G401 (cell line): ENCODE data around the gene ZNF273. TPM values are rescaled to one million over a fixed set of nuclear protein-coding genes. Genes with fewer than 3 reads are reported as not detected.
"Not testable (repeated sequence)": the region's sequence is repeated elsewhere in the genome, so short reads cannot be mapped to it uniquely, and the experiment has no call there.

ENCODE experiments used
- DNase-seq: peaks from one replicate; pipeline ENCODE4 v3.0.0-alpha.2; 2015; ENCODE audit warnings: low spot score
- in situ Hi-C: cut with HindIII; loops from 2 replicates; pipeline ENCODE4 v1.10.0; 2016; ENCODE audit warnings: low sequenced_read_pairs, mixed read lengths
- total RNA-seq: library from RNA; depleted of rRNA; stranded (reverse); fragments of >200 nt; shearing (Covaris generic); gene quantifications from 2 replicates; pipeline ENCODE4 v1.2.3, GENCODE V29; 2014; rRNA removed

ZNF273 gene
- total RNA-seq, result 6.3 and 8.8 TPM in 2 replicates

GRCh38 chr7:64902806-64903721 lies at the start of gene ZNF273:
Gene ZNF273, plus strand, starts transcription at chr7:64903273. Its CDS starts 45 bp downstream, at chr7:64903318.
- in situ Hi-C loops, result no loop called here
- peak; percentile 95 for DNase-seq

- DNase-seq, result no peak
- in situ Hi-C loops, result no loop called here
Measured at GRCh38 chr7:64853679-64854078, 49.4 kb upstream of the ZNF273 start.

GRCh38 chr7:64854969-64855368 lies 48.1 kb upstream of the ZNF273 start:
- DNase-seq, result no peak
- in situ Hi-C loops, result no loop called here

- in situ Hi-C loops, result no loop called here
- DNase-seq, result no peak
Measured at GRCh38 chr7:64863021-64863420, 40.1 kb upstream of the ZNF273 start.

GRCh38 chr7:64863530-64863929 lies 39.5 kb upstream of the ZNF273 start:
- in situ Hi-C loops, DNase-seq: not testable (repeated sequence)

- DNase-seq, result no peak
- in situ Hi-C loops, result no loop called here
Measured at GRCh38 chr7:64863969-64864368, 39.1 kb upstream of the ZNF273 start.

- no peak for DNase-seq
- in situ Hi-C loops, result no loop called here
Measured at GRCh38 chr7:64867863-64868440, 35.1 kb upstream of the ZNF273 start.

- DNase-seq, result no peak
- in situ Hi-C loops, result no loop called here
Measured at GRCh38 chr7:64868499-64868898, 34.6 kb upstream of the ZNF273 start.

GRCh38 chr7:64869121-64869725 lies 33.9 kb upstream of the ZNF273 start:
- in situ Hi-C loops, result no loop called here
- DNase-seq, result no peak

- in situ Hi-C loops, result no loop called here
- DNase-seq, result no peak
Measured at GRCh38 chr7:64869912-64870562, 33.0 kb upstream of the ZNF273 start.

GRCh38 chr7:64870656-64871055 lies 32.4 kb upstream of the ZNF273 start:
- in situ Hi-C loops, result no loop called here
- no peak for DNase-seq

GRCh38 chr7:64871761-64872160 lies 31.3 kb upstream of the ZNF273 start:
- in situ Hi-C loops, result no loop called here

GRCh38 chr7:64872351-64873154 lies 30.5 kb upstream of the ZNF273 start:
- in situ Hi-C loops, result no loop called here
- DNase-seq, result no peak

More at GRCh38 chr7:64871761-64872160, 31.3 kb upstream of the ZNF273 start:
- DNase-seq, result no peak

- in situ Hi-C loops, result no loop called here
- DNase-seq, result no peak
Measured at GRCh38 chr7:64873155-64873500, 29.9 kb upstream of the ZNF273 start.

GRCh38 chr7:64873517-64873916 lies 29.6 kb upstream of the ZNF273 start:
- in situ Hi-C loops, result no loop called here
- DNase-seq, result no peak

GRCh38 chr7:64874114-64874513 lies 29.0 kb upstream of the ZNF273 start:
- in situ Hi-C loops, result no loop called here
- no peak for DNase-seq

- in situ Hi-C loops, result no loop called here
Measured at GRCh38 chr7:64874562-64875250, 28.4 kb upstream of the ZNF273 start.

GRCh38 chr7:64875258-64875657 lies 27.8 kb upstream of the ZNF273 start:
- DNase-seq, result no peak
- in situ Hi-C loops, result no loop called here

More at GRCh38 chr7:64874562-64875250, 28.4 kb upstream of the ZNF273 start:
- DNase-seq, result no peak
